Suprapubic skin (tissue), 3 donors: Measurements from ENCODE around the gene WDFY2.

Experiments
- CTCF ChIP-seq, 2 donors: fragments of 200-600 bp in 1 of 2; fragments of 450-650 bp in 1 of 2; sonication (generic) in 1 of 2; IDR thresholded peaks; one replicate each; pipeline ENCODE4 v1.5.1; 2016 to 2019; ENCODE audit warnings: antibody characterized with exemption in 2 of 2, mild to moderate bottlenecking in 1 of 2, moderate library complexity in 1 of 2
- POLR2A ChIP-seq, 2 donors: fragments of 450-650 bp; IDR thresholded peaks; one replicate each; pipeline ENCODE4 v1.6.1; 2017; ENCODE audit warnings: antibody characterized with exemption in 2 of 2, mild to moderate bottlenecking in 2 of 2, moderate library complexity in 2 of 2

GRCh38 chr13:51549593-51549992 is 34.7 kb upstream of the WDFY2 start:
- TF ChIP-seq CTCF (IDR thresholded peaks at IDR 0.05) (no peak), POLR2A (IDR thresholded peaks at IDR 0.05) (no peak)
